OCI-LY1 (cell line): ENCODE data around the gene MYADML2.

Source experiments
- H2AFZ ChIP-seq: fragments of 200-600 bp; sonication (generic), shearing (Covaris generic); 2 replicates; pipeline ENCODE4 v1.6.0; 2014; ENCODE audit warnings: antibody characterized with exemption, mild to moderate bottlenecking, low read length
- H3F3A ChIP-seq: fragments of 200-600 bp; sonication (generic), shearing (Covaris generic); 2 replicates; pipeline ENCODE4 v1.6.0; 2014; ENCODE audit warnings: mild to moderate bottlenecking, antibody characterized with exemption, low read length, moderate library complexity; ENCODE audit not compliant: insufficient read depth
- H3K27ac ChIP-seq: fragments of 200-600 bp; sonication (generic); 2 replicates; pipeline ENCODE4 v1.5.1; 2014; ENCODE audit warnings: low read length, mixed run types, mild to moderate bottlenecking, low read depth; ENCODE audit not compliant: poor library complexity, severe bottlenecking
- H3K27me3 ChIP-seq: fragments of 200-600 bp; sonication (generic); 2 replicates; pipeline ENCODE4 v1.6.0; 2014; ENCODE audit warnings: antibody characterized with exemption, mild to moderate bottlenecking, low read length, moderate library complexity; ENCODE audit not compliant: insufficient read depth
- H3K36me3 ChIP-seq: fragments of 200-600 bp; sonication (generic); 2 replicates; pipeline ENCODE4 v1.6.1; 2014; ENCODE audit warnings: mild to moderate bottlenecking, antibody characterized with exemption, low read length, moderate library complexity, mixed read lengths; ENCODE audit not compliant: insufficient read depth
- H3K4me1 ChIP-seq: fragments of 200-600 bp; sonication (generic); 2 replicates; pipeline ENCODE4 v1.5.1; 2014; ENCODE audit warnings: mild to moderate bottlenecking, low read length, moderate library complexity; ENCODE audit not compliant: insufficient read depth, severe bottlenecking
- H3K4me2 ChIP-seq: fragments of 200-600 bp; sonication (generic), shearing (Covaris generic); 2 replicates; pipeline ENCODE4 v1.6.1; 2014; ENCODE audit warnings: low read length
- H3K4me3 ChIP-seq: fragments of 200-600 bp; sonication (generic); 2 replicates; pipeline ENCODE4 v1.5.1; 2014; ENCODE audit warnings: low read length, low read depth, mild to moderate bottlenecking, mixed read lengths; ENCODE audit not compliant: poor library complexity, severe bottlenecking
- H3K79me2 ChIP-seq: fragments of 200-600 bp; shearing (Covaris generic); 2 replicates; pipeline ENCODE4 v1.6.1; 2016; ENCODE audit warnings: mixed run types, low read length, mixed read lengths; ENCODE audit not compliant: insufficient read depth
- H3K9ac ChIP-seq: fragments of 200-600 bp; sonication (generic), shearing (Covaris generic); 2 replicates; pipeline ENCODE4 v1.6.1; 2014; ENCODE audit warnings: mild to moderate bottlenecking, low read length, mixed read lengths
- H3K9me2 ChIP-seq: fragments of 200-600 bp; sonication (generic), shearing (Covaris generic); 2 replicates; pipeline ENCODE4 v1.6.1; 2014; ENCODE audit warnings: low read depth, mild to moderate bottlenecking, low read length, mixed read lengths
- H3K9me3 ChIP-seq: fragments of 200-600 bp; shearing (Covaris generic); 2 replicates; pipeline ENCODE4 v1.6.1; 2014; ENCODE audit warnings: low read length, mixed read lengths
- H4K20me1 ChIP-seq: fragments of 200-600 bp; sonication (generic), shearing (Covaris generic); 2 replicates; pipeline ENCODE4 v1.6.0; 2016; ENCODE audit warnings: mild to moderate bottlenecking, low read length; ENCODE audit not compliant: insufficient read depth
- EZH2 ChIP-seq: fragments of 200-600 bp; sonication (generic), shearing (Covaris generic); IDR thresholded peaks from 2 replicates; pipeline ENCODE4 v1.8.0; 2017; ENCODE audit warnings: borderline replicate concordance, mixed run types, mild to moderate bottlenecking, antibody characterized with exemption, low read length, moderate library complexity, mixed read lengths
- TF ChIP-seq, protein P1 (sequence below): fragments of 200-600 bp; sonication (generic), shearing (Covaris generic); IDR thresholded peaks from 2 replicates; pipeline ENCODE4 v1.5.1; 2017; ENCODE audit warnings: mild to moderate bottlenecking, antibody characterized with exemption, low read length, moderate library complexity, mixed read lengths

The MYADML2 gene

DNA sequence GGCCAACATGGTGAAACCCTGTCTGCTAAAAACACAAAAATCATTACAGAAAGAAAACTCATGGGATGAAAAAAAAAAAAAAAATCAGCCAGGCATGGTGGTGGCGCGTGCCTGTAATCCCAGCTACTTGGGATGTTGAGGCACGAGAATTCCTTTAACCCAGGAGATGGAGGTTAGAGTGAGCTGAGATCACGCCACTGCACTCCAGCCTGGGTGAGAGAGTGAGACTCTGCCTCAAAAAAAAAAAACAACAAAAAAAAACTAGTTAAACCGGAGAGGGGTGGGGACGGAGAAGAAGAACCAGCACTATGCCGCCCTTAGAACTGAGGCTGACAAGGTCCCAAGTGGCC is 21.3 kb upstream of the MYADML2 start:
- peaks cover 6% of the 10 kb centered on the region; the same call in 1 of the 2 replicates for H3K27me3 ChIP-seq
- no peaks in the 10 kb centered on the region for H3K9me2 ChIP-seq
- TF ChIP-seq, protein P1, sequence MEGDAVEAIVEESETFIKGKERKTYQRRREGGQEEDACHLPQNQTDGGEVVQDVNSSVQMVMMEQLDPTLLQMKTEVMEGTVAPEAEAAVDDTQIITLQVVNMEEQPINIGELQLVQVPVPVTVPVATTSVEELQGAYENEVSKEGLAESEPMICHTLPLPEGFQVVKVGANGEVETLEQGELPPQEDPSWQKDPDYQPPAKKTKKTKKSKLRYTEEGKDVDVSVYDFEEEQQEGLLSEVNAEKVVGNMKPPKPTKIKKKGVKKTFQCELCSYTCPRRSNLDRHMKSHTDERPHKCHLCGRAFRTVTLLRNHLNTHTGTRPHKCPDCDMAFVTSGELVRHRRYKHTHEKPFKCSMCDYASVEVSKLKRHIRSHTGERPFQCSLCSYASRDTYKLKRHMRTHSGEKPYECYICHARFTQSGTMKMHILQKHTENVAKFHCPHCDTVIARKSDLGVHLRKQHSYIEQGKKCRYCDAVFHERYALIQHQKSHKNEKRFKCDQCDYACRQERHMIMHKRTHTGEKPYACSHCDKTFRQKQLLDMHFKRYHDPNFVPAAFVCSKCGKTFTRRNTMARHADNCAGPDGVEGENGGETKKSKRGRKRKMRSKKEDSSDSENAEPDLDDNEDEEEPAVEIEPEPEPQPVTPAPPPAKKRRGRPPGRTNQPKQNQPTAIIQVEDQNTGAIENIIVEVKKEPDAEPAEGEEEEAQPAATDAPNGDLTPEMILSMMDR, result no peak
- no peak overlapping the region for H3K9ac ChIP-seq
- H3K4me3 ChIP-seq, result no peak overlapping the region
- no peaks in the 10 kb centered on the region for H3K79me2 ChIP-seq
- no peaks in the 10 kb centered on the region for H4K20me1 ChIP-seq
- no peak overlapping the region for H3K27ac ChIP-seq
- H3K36me3 ChIP-seq, result no peaks in the 10 kb centered on the region
- peak overlapping the region; percentile 49 for H3K4me2 ChIP-seq
- H3K4me1 ChIP-seq, result peaks cover 18% of the 10 kb centered on the region
- no peaks in the 10 kb centered on the region for H3K9me3 ChIP-seq
- no peak overlapping the region for H2AFZ ChIP-seq
- no peaks in the 10 kb centered on the region for H3F3A ChIP-seq

DNA sequence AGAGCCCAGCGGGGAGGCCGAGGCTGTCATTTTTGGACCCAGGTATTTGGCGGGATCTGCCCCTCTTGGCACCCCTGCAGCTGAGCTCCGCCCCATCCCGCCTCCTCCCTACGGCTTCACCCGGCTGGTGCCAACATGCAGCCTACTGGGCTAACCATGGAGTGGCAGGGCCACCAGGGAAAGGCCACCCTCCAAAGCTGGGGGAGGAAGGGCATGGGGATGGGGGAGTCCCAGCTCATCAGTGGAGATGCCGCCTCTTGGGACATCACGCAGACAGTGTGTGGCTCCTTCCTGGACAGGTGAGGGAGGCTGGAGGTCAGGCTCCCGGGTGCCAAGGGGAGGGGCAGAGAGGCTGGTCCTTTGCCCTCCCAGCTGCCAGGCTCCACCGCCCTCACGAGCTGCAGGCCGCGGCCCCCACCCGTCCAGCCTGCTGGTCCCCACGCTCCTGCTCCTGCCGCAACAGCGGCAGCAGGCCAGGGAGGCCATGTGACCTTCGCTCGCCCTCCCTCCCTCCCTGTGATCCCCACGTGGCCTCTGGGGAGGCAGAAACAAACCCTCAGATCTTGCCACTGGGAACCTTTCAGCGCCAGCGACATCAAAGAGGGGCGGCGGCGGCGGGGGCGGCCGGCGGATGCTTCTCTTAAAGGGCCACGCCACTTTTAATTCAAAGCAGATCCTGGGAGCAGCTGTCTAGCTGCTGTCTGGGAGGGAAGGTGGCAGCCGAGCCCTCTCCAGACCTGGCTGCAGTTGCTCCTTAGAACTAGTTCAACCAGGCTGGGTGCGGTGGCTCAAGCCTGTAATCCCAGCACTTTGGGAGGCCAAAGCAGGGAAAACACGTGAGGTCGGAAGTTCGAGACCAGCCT is 20.7 kb upstream of the MYADML2 start:
- Histone ChIP-seq H3K79me2 (no peaks in the 10 kb centered on the region), H3K9ac (peak overlapping the region; percentile 16; the same call in 1 of the 2 replicates), H4K20me1 (no peaks in the 10 kb centered on the region), H3K9me3 (no peaks in the 10 kb centered on the region), H3K36me3 (no peaks in the 10 kb centered on the region), H3K4me3 (peak overlapping the region; percentile 4), H3K27ac (no peak overlapping the region), H3K27me3 (peaks cover 8% of the 10 kb centered on the region; the same call in 1 of the 2 replicates), H3F3A (no peaks in the 10 kb centered on the region), H3K4me2 (peak overlapping the region; percentile 49), H3K4me1 (peaks cover 18% of the 10 kb centered on the region), H2AFZ (no peak overlapping the region), H3K9me2 (no peaks in the 10 kb centered on the region)
- TF ChIP-seq, protein P1, result no peak
- TF ChIP-seq EZH2, result no peak

DNA sequence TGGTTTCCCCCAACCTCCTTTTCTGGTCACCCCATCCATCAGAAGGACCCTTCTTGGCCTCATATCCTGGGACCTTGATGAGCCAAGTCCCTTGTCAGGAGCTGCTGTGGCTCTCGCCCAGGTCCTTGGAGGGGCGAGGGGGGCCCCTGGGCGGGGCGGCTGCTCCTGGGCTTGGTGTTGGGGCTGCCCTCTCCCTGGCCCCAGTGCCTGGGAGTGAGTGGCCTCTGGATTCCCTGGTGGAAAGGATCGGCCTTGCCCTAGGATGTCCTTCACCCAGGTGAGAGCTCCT is 20.2 kb upstream of the MYADML2 start:
- TF ChIP-seq, protein P1, result no peak
- no peak for TF ChIP-seq EZH2
- Histone ChIP-seq H3K79me2 (no peaks in the 10 kb centered on the region), H3F3A (no peaks in the 10 kb centered on the region), H3K4me3 (no peak overlapping the region), H3K27ac (no peak overlapping the region), H3K9ac (no peak overlapping the region; the same call in 1 of the 2 replicates), H3K4me2 (peak overlapping the region; percentile 49), H2AFZ (no peak overlapping the region), H3K9me3 (no peaks in the 10 kb centered on the region), H3K4me1 (peaks cover 18% of the 10 kb centered on the region), H3K36me3 (no peaks in the 10 kb centered on the region), H3K27me3 (peaks cover 10% of the 10 kb centered on the region; the same call in 1 of the 2 replicates), H4K20me1 (no peaks in the 10 kb centered on the region), H3K9me2 (no peaks in the 10 kb centered on the region)
